Naive thymus-derived CD8-positive, alpha-beta T cell (primary cell): ENCODE results near the gene RBBP8. TPM values are rescaled to one million over a fixed set of nuclear protein-coding genes. Genes with fewer than 3 reads are reported as not detected.

Experiments used
- ATAC-seq, 2 donors: fragments of 150-1000 bp; cut with Tn5 transposase in 1 of 2; sonication (Bioruptor Pico), chemical (Tn5 transposase) in 1 of 2; 1 replicate in 1 of 2; 2 replicates in 1 of 2; pipeline ENCODE4 v1.10.0; 2021; ENCODE audit warnings: mild to moderate bottlenecking in 2 of 2, moderate library complexity in 2 of 2
- POLR2A ChIA-PET: fragments of 350-600 bp; sonication (Branson Sonifier 250); formaldehyde crosslinking; loops from one replicate; lab custom pipeline; 2021; ENCODE audit warnings: antibody characterized with exemption; lab: Charles Lee
- DNase-seq, 10 donors: peaks; one replicate each; pipeline versions ENCODE4 v3.0.0 to v3.0.0-alpha.2; 2020 to 2022
- H3K27ac Mint-ChIP-seq, 10 donors: one replicate each; pipeline ENCODE4 v1.8.0; 2020 to 2022; ENCODE audit warnings: mild to moderate bottlenecking in 10 of 10, mixed read lengths in 10 of 10, moderate library complexity in 4 of 10, inconsistent platforms in 1 of 10
- H3K27me3 Mint-ChIP-seq, 5 donors: one replicate each; pipeline ENCODE4 v1.8.0; 2021 to 2022; ENCODE audit warnings: mixed read lengths in 5 of 5
- H3K36me3 Mint-ChIP-seq, 3 donors: one replicate each; pipeline ENCODE4 v1.8.0; 2020 to 2022; ENCODE audit warnings: mixed read lengths in 3 of 3, mild to moderate bottlenecking in 2 of 3, inconsistent platforms in 1 of 3
- H3K4me1 Mint-ChIP-seq, 4 donors: one replicate each; pipeline ENCODE4 v1.8.0; 2021 to 2022; ENCODE audit warnings: mixed read lengths in 4 of 4
- H3K4me3 Mint-ChIP-seq, 10 donors: one replicate each; pipeline ENCODE4 v1.8.0; 2020 to 2022; ENCODE audit warnings: mild to moderate bottlenecking in 10 of 10, mixed read lengths in 10 of 10, moderate library complexity in 6 of 10, inconsistent platforms in 1 of 10
- H3K9me3 Mint-ChIP-seq, 9 donors: one replicate each; pipeline ENCODE4 v1.8.0; 2020 to 2022; ENCODE audit warnings: mixed read lengths in 9 of 9, mild to moderate bottlenecking in 3 of 9, inconsistent platforms in 1 of 9, moderate library complexity in 1 of 9
- polyA plus RNA-seq, 3 donors: library from polyadenylated mRNA; unstranded; fragments of 300-500 nt; fragmentation: Illumina TruSeq; gene quantifications; one replicate each; pipeline ENCODE4 v1.2.3, GENCODE V29; 2021
- total RNA-seq, 8 experiments: library from RNA in 2 of 8; stranded (reverse) in 2 of 8; gene quantifications; one replicate each; pipeline ENCODE4 v1.2.3 and lab custom pipeline; 2021 to 2026

The RBBP8 gene
- total and polyA plus RNA-seq, 5 experiments from 2014 or later: 0.69 to 2.3 (median 1.2) TPM

DNA sequence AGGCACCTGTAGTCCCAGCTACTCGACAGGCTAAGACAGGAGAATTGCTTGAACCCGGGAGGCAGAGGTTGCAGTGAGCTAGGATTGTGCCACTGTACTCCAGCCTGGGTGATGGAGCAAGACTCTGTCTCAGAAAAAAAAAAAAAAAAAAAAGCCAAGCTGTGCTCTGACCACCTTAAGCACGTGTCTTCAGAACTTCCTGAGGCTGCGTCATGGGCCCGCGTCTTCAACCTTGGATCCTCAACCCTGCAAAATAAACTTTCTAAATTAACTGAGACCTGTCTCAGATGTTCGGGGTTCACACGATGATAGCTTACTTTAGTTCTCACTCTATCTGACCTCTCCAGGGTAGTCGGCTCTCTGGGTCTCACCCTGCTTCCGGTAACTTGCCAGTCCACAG, 136.4 kb downstream of the RBBP8 start:
- Mint-ChIP-seq H3K27me3 (no peaks in the 10 kb centered on the region), H3K4me3 (peak overlapping the region; percentile 1 to 86 (median 50)), H3K4me1 (peaks cover 35 to 66% (median 61%) of the 10 kb centered on the region in 4 donors), H3K9me3 (peaks cover 0 to 3% (median 0%) of the 10 kb centered on the region in 9 donors), H3K36me3 (peaks cover 0 to 5% (median 0%) of the 10 kb centered on the region in 3 donors), H3K27ac (peak overlapping the region; percentile 26 to 92 (median 78))
- POLR2A ChIA-PET: interaction anchor here (0.6 to 1.5 kb wide), 3 partner anchors 20 to 195 kb away, joined by 4 to 8 read pairs (median 4); no protein-coding TSS in a partner anchor
- peak; percentile 11 to 80 (median 54) for DNase-seq
- ATAC-seq: peak; percentile 52 to 56

DNA sequence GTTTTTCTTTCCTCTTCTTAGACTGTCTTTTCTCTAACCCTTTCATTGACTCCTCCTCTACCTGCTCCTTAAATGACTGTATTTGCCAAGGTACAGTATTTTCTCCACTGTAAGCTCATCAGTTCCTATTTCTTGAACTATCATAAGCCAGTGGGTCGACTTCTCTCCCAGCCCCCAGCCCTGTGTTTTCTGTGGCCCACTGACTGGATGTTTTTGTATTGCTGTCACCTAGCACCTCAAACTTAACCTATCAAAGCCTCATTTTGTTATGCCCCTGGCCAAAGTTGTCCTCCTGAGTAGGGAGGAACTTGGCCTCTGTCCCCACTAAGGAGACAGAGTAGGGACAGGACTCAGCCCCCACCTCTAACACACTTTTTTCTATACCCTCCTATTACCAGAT, 136.8 kb downstream of the RBBP8 start:
- Mint-ChIP-seq H3K27ac (peak overlapping the region; percentile 26 to 92 (median 78)), H3K4me3 (peak overlapping the region; percentile 7 to 86 (median 54)), H3K4me1 (peaks cover 35 to 66% (median 61%) of the 10 kb centered on the region in 4 donors), H3K9me3 (peaks cover 0 to 3% (median 0%) of the 10 kb centered on the region in 9 donors), H3K27me3 (no peaks in the 10 kb centered on the region), H3K36me3 (peaks cover 0 to 5% (median 0%) of the 10 kb centered on the region in 3 donors)
- ATAC-seq (peak in 1 of 2 donors; percentile 1), DNase-seq (peak in 3 of 10 donors; percentile 13 to 23 (median 19))
- POLR2A ChIA-PET: interaction anchor here (0.6 to 1.5 kb wide), 3 partner anchors 20 to 194 kb away, joined by 4 to 8 read pairs (median 4); no protein-coding TSS in a partner anchor

DNA sequence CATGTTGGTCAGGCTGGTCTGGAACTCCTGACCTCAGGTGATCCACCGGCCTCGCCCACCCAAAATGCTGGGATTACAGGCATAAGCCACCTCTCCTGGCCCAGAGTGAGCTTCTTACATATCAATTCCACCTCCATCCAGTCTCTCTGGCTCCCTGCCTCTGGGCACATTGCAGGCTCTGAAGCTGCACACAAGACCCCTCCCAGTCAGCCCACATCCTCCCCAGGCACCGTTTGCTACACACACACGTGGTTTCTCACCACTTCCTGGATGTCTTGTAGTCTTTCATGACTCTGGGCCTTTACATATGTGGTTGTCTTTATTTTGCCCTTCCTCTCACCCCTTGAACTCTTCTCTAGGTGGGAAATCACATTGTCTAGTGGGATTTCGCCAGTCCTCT, 138.2 kb downstream of the RBBP8 start:
- Mint-ChIP-seq H3K4me3 (peak overlapping the region; percentile 67 to 86 (median 82)), H3K4me1 (peaks cover 35 to 68% (median 61%) of the 10 kb centered on the region in 4 donors), H3K27me3 (peaks cover 0 to 1% (median 0%) of the 10 kb centered on the region in 5 donors), H3K36me3 (peaks cover 0 to 5% (median 0%) of the 10 kb centered on the region in 3 donors), H3K9me3 (peaks cover 0 to 3% (median 0%) of the 10 kb centered on the region in 9 donors), H3K27ac (peak overlapping the region; percentile 33 to 93 (median 86))
- ATAC-seq (peak; percentile 97), DNase-seq (peak; percentile 52 to 94 (median 86))
- POLR2A ChIA-PET: interaction anchor here (0.5 to 1.0 kb wide), 3 partner anchors 12 to 354 kb away, joined by 3 to 5 read pairs (median 5); partner anchors contain the start of gene RBBP8

DNA sequence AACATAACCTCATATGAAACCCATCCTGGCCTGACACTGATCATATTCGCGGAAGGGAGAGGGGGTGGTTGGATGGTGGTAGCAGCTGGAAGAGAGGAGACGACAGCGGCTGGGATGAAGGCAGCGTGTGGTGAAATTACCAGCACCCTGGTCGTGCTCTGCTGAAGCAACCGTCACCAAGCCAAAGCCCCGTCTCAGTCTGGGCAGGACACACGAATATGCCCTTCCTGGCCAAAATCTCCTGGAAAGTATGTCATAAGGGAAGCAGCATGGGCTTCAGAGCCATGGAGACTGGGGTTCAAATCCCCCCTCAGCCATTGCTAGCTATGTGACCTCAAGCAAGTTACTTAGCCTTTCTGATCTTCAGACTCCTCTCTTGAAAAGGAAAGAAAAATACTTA, 139.0 kb downstream of the RBBP8 start:
- POLR2A ChIA-PET: no interaction called here
- Mint-ChIP-seq H3K36me3 (peaks cover 0 to 3% (median 0%) of the 10 kb centered on the region in 3 donors), H3K4me1 (peaks cover 35 to 66% (median 59%) of the 10 kb centered on the region in 4 donors), H3K4me3 (peak overlapping the region in 7 of 10 donors; percentile 35 to 86 (median 82)), H3K9me3 (peaks cover 0 to 2% (median 0%) of the 10 kb centered on the region in 9 donors), H3K27me3 (peaks cover 0 to 1% (median 0%) of the 10 kb centered on the region in 5 donors), H3K27ac (peak overlapping the region in 7 of 10 donors; percentile 33 to 92 (median 86))
- ATAC-seq (no peak), DNase-seq (peak in 1 of 10 donors; percentile 4)

DNA sequence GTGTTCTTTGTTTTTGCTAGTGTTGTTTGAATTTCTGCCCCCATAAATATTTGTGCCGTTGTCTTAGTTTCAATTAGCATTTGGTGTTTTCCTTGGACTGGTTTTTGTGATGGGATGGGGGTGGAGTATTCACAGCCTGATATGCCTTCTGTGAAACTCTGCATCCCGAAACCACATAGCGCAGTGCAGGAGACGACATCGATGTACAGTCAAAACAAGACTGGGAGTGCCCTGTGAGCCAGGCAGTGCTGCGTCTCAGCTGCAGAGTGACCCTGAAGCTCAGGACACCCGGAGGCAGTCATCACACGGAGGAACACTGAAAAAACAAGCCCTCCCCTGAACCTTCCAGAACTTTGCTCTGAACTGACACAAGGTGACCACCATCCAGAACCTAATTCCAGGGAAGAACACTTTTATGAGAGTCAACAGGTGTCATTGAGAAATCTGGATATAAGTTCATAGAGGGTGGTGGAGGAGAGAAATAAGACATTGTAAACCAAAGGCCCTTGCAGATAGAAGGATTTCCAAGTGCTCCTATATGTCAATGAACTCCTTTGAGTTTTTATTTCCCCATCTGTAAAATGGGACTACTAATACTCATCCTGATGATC, 141.0 kb downstream of the RBBP8 start:
- peaks cover 28 to 67% (median 59%) of the 10 kb centered on the region in 4 donors for H3K4me1 Mint-ChIP-seq
- no peak overlapping the region for H3K4me3 Mint-ChIP-seq
- H3K27ac Mint-ChIP-seq: no peak overlapping the region
- ATAC-seq (no peak), DNase-seq (no peak)
- H3K9me3 Mint-ChIP-seq: no peaks in the 10 kb centered on the region
- POLR2A ChIA-PET: no interaction called here
- H3K36me3 Mint-ChIP-seq: no peaks in the 10 kb centered on the region
- peaks cover 0 to 5% (median 0%) of the 10 kb centered on the region in 5 donors for H3K27me3 Mint-ChIP-seq

Other genes with a start within 250 kb of the RBBP8 start
- under 1 TPM; 0.82 to 0.99 TPM for gene CABLES1, start 202.2 kb downstream of the RBBP8 start, total RNA-seq
- not detected for gene CABLES1, start 202.2 kb downstream of the RBBP8 start, polyA plus RNA-seq